RPMI7951 (cell line): ENCODE data around the gene SPATA45. TPM values are rescaled to one million over a fixed set of nuclear protein-coding genes. Genes with fewer than 3 reads are reported as not detected.
"Not testable (repeated sequence)": the region's sequence is repeated elsewhere in the genome, so short reads cannot be mapped to it uniquely, and the experiment has no call there.

Experiments used
- DNase-seq: peaks from one replicate; pipeline ENCODE4 v3.0.0-alpha.2; 2012; ENCODE audit warnings: low read depth
- total RNA-seq: library from RNA; depleted of rRNA; stranded (reverse); fragments of >200 nt; shearing (Covaris generic); gene quantifications from 2 replicates; pipeline ENCODE4 v1.2.3, GENCODE V29; 2014; rRNA removed

Gene SPATA45
- not detected in 2 replicates for total RNA-seq

- DNase-seq: no peak
These were observed at the start of gene SPATA45 for GRCh38 chr1:212847549-212847948. Gene SPATA45, minus strand, starts transcription at chr1:212847649. Its CDS starts 11,500 bp downstream, at chr1:212836149.

DNA sequence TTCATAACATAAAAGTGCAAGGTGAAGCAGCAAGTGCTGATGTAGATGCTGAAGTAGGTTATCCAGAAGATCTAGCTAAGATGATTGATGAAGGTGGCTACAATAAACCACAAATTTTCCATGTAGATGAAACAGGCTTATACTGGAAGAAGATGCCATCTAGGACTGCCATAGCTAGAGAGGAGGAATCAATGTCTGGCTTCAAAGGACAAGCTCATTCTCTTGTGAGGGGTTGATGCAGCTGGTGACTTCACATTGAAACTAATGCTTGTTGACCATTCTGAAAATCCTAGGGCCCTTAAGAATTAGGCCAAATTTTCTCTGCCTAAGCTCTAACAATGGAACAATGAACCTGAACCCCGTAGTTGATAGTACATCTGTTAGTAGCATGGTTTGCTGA, 44.7 kb upstream of the SPATA45 start:
- DNase-seq: no peak

DNA sequence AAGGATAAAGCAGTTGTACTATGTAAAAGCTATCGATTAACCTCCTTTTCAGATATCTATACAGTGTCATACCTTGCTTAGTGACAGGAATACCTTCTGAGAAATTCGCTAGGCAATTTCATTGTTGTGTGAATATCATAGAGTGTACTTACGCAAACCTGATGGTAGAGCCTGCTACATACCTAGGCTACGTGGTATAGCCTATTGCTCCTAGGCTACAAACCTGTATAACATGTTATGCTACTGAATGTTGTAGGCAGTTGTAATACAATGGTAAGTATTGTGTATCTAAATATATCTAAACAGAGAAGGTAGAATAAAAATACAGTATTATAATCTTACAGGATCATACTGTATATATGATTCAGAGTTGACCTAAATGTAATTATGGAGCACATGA, 37.1 kb upstream of the SPATA45 start:
- no peak for DNase-seq

GRCh38 chr1:212879947-212880690, 32.7 kb upstream of the SPATA45 start:
- no peak for DNase-seq

GRCh38 chr1:212878418-212878817, 31.0 kb upstream of the SPATA45 start:
- no peak for DNase-seq

- DNase-seq: no peak
These were observed 26.1 kb upstream of the SPATA45 start for GRCh38 chr1:212873518-212873917.

GRCh38 chr1:212871976-212872375, 24.5 kb upstream of the SPATA45 start:
- DNase-seq: no peak

GRCh38 chr1:212867192-212867591, 19.7 kb upstream of the SPATA45 start:
- no peak for DNase-seq

DNA sequence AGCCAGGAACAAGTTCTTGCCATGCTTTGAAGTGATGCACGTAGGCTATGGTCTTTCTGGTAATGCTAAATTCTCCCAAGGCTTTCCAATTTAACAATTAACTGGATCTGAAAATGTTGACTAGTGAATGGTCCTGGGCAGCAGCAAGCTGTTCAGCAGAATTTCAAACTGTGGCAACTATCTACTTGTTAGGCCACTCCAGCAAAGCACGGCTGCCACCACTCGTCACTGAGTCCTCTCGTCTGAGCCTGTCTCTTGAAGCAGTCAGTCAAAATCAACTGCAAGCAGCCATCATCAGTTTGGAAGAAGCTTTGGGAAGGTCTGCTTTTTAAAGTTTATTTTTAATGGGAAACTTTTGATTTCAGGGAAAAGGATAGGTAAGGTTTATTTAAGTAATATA, 16.8 kb upstream of the SPATA45 start:
- no peak for DNase-seq

DNA sequence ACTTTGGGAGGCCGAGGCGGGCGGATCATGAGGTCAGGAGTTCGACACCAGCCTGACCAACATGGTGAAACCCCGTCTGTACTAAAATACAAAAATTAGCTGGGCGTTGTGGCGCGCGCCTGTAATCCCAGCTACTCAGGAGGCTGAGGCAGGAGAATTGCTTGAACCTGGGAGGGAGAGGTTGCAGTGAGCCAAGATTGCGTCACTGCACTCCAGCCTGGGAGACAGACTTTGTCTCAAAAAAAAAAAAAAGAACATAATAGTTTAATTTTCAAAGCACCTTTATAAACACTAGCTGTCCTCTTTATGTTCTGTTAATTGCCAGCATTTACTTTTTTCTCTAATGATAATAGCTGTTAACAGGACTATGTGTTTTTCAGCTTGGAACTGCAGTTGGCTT, 15.9 kb upstream of the SPATA45 start:
- not testable (repeated sequence) for DNase-seq

DNA sequence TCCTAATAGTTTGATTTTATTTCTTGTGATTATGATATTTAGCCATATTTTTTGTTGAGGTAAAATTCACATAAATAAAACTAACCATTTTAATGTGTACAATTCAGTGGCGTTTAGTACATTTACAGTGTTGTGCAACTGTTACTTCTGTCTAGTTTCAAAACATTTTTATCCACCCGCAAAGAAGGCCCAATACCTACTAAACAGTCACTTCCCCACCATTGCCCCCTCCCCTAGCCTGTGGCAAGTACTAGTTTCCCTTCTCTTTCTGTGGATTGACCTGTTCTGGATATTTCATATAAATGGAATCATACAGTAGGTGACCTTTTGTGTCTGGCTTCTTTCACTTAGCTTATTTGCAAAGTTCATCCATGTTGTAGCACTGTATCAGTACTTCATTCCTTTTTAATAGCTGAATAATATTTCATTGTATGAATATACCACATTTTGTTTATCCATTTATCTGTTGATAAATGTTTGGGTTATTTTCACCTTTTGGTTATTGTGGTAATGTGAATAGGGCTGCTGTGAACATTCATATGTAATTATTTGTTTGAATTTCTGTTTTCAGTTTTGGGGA, 14.8 kb upstream of the SPATA45 start:
- DNase-seq: no peak

GRCh38 chr1:212860713-212861581, 13.5 kb upstream of the SPATA45 start:
- peak; percentile 4 for DNase-seq

GRCh38 chr1:212858461-212859265, 11.2 kb upstream of the SPATA45 start:
- DNase-seq: peak; percentile 39

- peak; percentile 92 for DNase-seq
These were observed 10.6 kb upstream of the SPATA45 start, which contains the start of gene FLVCR1 for GRCh38 chr1:212857992-212858460. Gene FLVCR1, plus strand, starts transcription at chr1:212858275. Its CDS starts 178 bp downstream, at chr1:212858453.

DNA sequence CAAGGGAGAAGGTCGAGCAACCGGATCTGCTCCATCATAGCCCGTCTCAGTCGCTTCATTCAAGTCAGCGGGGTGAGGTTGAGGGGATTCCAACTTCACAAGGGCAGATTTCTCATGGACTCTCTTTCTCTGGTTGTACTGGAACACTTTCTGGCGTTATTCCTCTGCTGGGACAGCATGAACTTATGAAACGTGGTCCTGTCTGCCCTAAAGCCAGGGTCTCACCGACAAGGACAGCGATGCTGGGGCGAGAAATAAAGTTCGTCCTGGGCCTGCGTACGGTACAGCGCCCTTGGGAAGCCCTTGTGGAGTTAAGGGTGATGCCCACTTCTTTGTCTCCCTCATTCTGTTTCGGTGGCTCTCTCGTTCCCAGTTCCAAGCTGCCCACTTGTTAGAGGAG, 9.3 kb upstream of the SPATA45 start:
- DNase-seq: no peak

- DNase-seq: no peak
These were observed 6.2 kb upstream of the SPATA45 start for GRCh38 chr1:212853658-212854057.

DNA sequence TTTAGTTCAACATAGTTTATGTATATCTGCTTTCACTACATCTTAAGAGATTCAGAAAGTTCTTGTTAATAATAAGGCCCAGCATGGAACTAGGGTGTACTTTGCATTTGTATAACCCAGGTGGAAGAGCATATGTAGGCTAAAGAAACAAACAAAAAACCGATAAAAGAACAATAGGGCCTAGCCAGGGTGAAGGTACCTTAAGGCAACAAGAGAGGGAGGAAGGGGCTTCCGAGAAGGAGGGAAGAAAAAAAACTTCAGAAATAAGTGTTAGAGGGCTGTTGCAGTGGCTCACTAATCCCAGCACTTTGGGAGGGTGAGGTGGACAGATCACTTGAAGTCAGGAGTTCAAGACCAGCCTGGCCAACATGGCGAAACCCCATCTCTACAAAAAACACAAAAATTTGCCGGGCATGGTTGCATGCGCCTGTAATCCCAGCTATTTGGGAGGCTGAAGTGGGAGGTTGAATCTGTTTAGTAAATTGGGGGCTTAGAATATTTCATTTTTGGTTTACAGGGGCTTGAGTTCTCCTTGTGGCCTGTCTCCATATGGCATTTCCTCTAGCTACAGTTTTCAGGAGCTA, 4.7 kb upstream of the SPATA45 start:
- no peak for DNase-seq

DNA sequence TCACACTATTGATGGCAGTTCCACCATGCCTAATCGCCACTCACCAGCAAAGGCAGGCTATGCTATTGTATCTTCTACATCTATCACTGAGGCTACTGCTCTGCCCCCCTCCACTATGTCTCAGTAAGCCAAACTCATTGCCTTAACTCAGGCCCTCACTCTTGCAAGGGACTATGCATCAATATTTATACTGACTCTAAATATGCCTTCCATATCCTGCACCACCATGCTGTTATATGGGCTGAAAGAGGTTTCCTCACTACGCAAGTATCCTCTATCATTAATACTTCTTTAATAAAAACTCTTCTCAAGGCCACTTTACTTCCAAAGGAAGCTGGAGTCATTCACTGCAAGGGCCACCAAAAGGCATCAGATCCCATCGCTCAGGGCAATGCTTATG, 2.9 kb downstream of the SPATA45 start:
- DNase-seq: not testable (repeated sequence)

- DNase-seq: no peak
These were observed 9.3 kb downstream of the SPATA45 start for GRCh38 chr1:212838145-212838544.

DNA sequence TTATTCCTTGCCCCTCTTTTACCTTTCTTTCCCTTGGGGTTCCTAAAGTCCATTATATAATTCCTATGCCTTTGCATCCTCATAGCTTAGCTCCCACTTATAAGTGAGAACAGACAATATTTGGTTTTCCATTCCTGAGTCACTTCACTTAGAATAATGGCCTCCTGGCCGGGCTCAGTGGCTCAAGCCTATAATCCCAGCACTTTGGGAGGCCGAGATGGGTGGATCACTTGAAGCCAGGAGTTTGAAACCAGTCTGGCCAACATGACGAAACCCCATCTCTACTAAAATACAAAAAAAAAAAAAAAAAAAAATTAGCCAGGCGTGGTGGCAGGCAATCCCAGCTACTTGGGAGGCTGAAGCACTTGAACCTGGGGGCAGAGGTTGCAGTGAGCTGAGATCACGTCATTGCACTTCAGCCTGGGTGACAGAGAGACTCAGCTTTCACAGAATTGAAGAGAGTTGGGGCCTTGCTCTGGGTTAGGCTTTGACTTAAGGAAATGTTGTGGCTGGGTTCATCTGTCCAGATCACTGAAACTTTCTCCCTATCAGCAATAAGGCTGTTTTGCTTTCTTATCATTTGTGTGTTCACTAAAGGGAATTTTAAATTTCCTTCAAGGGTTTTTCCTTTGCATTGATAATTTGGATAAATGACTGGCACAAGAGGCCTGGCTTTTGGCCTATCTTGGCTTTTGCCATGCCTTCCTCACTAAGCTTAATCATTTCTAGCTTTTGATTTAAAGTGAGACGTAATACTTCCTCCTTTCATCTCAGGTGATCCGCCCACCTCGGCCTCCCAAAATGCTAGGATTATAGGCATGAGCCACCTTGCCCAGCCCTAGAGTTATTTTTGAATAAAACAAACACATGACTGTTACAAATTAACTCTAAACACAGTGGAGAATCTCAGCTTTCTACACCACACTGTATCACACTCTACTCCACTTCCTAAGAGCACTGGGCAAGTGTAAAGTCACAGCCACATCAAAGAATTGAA, 13.9 kb downstream of the SPATA45 start:
- not testable (repeated sequence) for DNase-seq
